IMR-90 (cell line): ENCODE measurements around the gene ARHGEF12. TPM values are rescaled to one million over a fixed set of nuclear protein-coding genes. Genes with fewer than 3 reads are reported as not detected.

Experiments used
- CEBPB ChIP-seq: IDR thresholded peaks from 2 replicates; pipeline ENCODE4 v1.6.1; 2012; ENCODE audit warnings: low read depth, low read length, improper control_type of control experiment
- CTCF ChIP-seq: conservative IDR thresholded peaks from 2 replicates; pipeline ENCODE4 v1.5.1; 2012; ENCODE audit warnings: mild to moderate bottlenecking, low read depth, low read length, improper control_type of control experiment
- MAFK ChIP-seq: IDR thresholded peaks from 2 replicates; pipeline ENCODE4 v1.6.1; 2012; ENCODE audit warnings: low read depth, low read length, improper control_type of control experiment
- MAZ ChIP-seq: IDR thresholded peaks from 2 replicates; pipeline ENCODE4 v1.6.1; 2012; ENCODE audit warnings: low read depth, mild to moderate bottlenecking, low read length, improper control_type of control experiment, moderate library complexity, borderline replicate concordance
- polyA plus RNA-seq, 3 experiments: library from polyadenylated mRNA; depleted of rRNA; stranded (reverse); fragments of >200 nt; gene quantifications; 2 replicates each; pipeline ENCODE4 v1.2.3, GENCODE V29; 2012; ENCODE audit warnings: low replicate concordance in 1 of 3
- total RNA-seq: library from RNA; depleted of rRNA; stranded (reverse); fragments of >200 nt; gene quantifications from 2 replicates; pipeline ENCODE4 v1.2.3, GENCODE V29; 2012

Gene ARHGEF12
- total and polyA plus RNA-seq, 2 of the 4 experiments (the other 2 are of a cell fraction): 25.5 to 115 TPM

DNA sequence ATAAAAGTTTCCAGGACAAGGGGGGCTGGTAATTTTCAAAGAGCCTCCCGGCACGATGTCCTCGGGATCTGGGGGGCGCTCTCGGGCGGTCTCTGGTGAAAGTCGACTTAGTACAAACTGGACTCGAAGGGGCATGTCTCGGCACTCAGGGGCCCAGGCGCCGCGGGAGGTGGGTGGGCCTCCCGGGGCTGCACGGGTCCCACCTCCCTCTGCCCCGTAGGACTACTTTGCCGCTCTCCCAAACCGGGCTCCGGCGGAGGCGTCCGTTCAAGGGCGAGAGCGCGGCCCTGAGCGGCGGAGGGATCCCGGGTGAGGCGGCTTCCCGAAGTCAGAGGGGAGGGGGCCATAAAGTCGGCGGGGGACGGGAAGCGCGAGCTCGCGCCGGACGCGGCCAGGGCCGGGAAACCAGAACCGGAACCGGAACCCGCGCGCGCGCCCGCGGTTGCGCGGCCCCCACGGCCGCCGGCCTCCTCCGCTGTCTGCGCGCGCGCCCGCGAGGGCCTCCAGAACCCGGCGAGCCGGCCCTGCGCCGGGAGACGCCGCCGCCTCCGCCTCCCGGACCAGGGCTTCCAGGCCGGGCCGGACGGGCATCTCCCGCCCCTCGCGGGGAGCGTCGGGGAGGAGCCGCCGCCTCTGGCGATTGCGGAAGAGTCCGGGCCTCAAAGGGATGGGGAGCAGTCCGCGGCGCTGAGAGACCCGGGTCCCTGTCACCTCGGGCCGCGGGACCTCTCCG lies at the start of gene ARHGEF12 (continued):
- TF ChIP-seq CTCF: peak; percentile 31; the same call in 1 of the 2 replicates
- TF ChIP-seq MAZ: peak; percentile 98
- TF ChIP-seq CEBPB: peak; percentile 51; the same call in 1 of the 2 replicates
- TF ChIP-seq MAFK: no peak
